H9 (cell line): ENCODE data around the gene CCPG1. TPM values are rescaled to one million over a fixed set of nuclear protein-coding genes. Genes with fewer than 3 reads are reported as not detected.

ENCODE experiments used
- DNase-seq: peaks from one replicate; pipeline ENCODE4 v3.0.0-alpha.2; 2017
- H2AFZ ChIP-seq: one replicate; pipeline ENCODE4 v1.6.1; 2013; ENCODE audit warnings: mild to moderate bottlenecking, low read length, control low read depth, moderate library complexity
- H2AK5ac ChIP-seq: 2 replicates; pipeline ENCODE4 v1.6.1; 2013; ENCODE audit warnings: low read length, control low read depth, mixed read lengths; ENCODE audit not compliant: insufficient read length
- H2BK120ac ChIP-seq: one replicate; pipeline ENCODE4 v1.6.1; 2013; ENCODE audit warnings: low read depth, mild to moderate bottlenecking, low read length, control low read depth, inconsistent platforms; ENCODE audit not compliant: poor library complexity, severe bottlenecking
- H2BK12ac ChIP-seq: 2 replicates; pipeline ENCODE4 v1.6.1; 2013; ENCODE audit warnings: low read length, control low read depth, mixed read lengths, low read depth; ENCODE audit not compliant: insufficient read length
- H2BK15ac ChIP-seq: 2 replicates; pipeline ENCODE4 v1.6.1; 2013; ENCODE audit warnings: low read depth, low read length, control low read depth
- H2BK20ac ChIP-seq: one replicate; pipeline ENCODE4 v1.6.1; 2013; ENCODE audit warnings: low read depth, mild to moderate bottlenecking, low read length, control low read depth, inconsistent platforms; ENCODE audit not compliant: poor library complexity, severe bottlenecking
- H2BK5ac ChIP-seq: 2 replicates; pipeline ENCODE4 v1.6.1; 2013; ENCODE audit warnings: low read length, control low read depth, mixed read lengths; ENCODE audit not compliant: insufficient read length
- H3K14ac ChIP-seq: 2 replicates; pipeline ENCODE4 v1.6.1; 2013; ENCODE audit warnings: low read length, control low read depth; ENCODE audit not compliant: insufficient read depth
- H3K18ac ChIP-seq: 2 replicates; pipeline ENCODE4 v1.6.1; 2013; ENCODE audit warnings: low read depth, mild to moderate bottlenecking, mixed read lengths, low read length, control low read depth; ENCODE audit not compliant: insufficient read length
- H3K23ac ChIP-seq: 2 replicates; pipeline ENCODE4 v1.6.1; 2013; ENCODE audit warnings: low read length, control low read depth, mixed read lengths, low read depth; ENCODE audit not compliant: insufficient read length
- H3K23me2 ChIP-seq: 2 replicates; pipeline ENCODE4 v1.6.1; 2013; ENCODE audit warnings: low read depth, mild to moderate bottlenecking, mixed read lengths, low read length, control low read depth; ENCODE audit not compliant: insufficient read length, poor library complexity, severe bottlenecking
- H3K27ac ChIP-seq: 2 replicates; pipeline ENCODE4 v1.5.1; 2013; ENCODE audit warnings: low read length, control low read depth, mixed read lengths, low read depth; ENCODE audit not compliant: insufficient read length
- H3K27me3 ChIP-seq: 2 replicates; pipeline ENCODE4 v1.6.1; 2013; ENCODE audit warnings: low read length, control low read depth, inconsistent platforms; ENCODE audit not compliant: insufficient read depth
- H3K4ac ChIP-seq: 2 replicates; pipeline ENCODE4 v1.6.1; 2013; ENCODE audit warnings: low read depth, mild to moderate bottlenecking, control low read depth, inconsistent platforms, low read length, moderate library complexity
- H3K4me1 ChIP-seq: 2 replicates; pipeline ENCODE4 v1.6.1; 2013; ENCODE audit warnings: low read length, control low read depth, inconsistent platforms; ENCODE audit not compliant: insufficient read depth
- H3K4me2 ChIP-seq: 2 replicates; pipeline ENCODE4 v1.6.1; 2013; ENCODE audit warnings: low read length, control low read depth, mixed read lengths; ENCODE audit not compliant: insufficient read length, insufficient read depth
- H3K56ac ChIP-seq: 2 replicates; pipeline ENCODE4 v1.6.1; 2013; ENCODE audit warnings: low read depth, mild to moderate bottlenecking, mixed read lengths, low read length, control low read depth; ENCODE audit not compliant: insufficient read length
- H3K79me1 ChIP-seq: 2 replicates; pipeline ENCODE4 v1.6.1; 2013; ENCODE audit warnings: low read depth, mild to moderate bottlenecking, moderate library complexity, low read length, control low read depth, inconsistent platforms; ENCODE audit not compliant: insufficient read depth, poor library complexity, severe bottlenecking
- H3K79me2 ChIP-seq: 2 replicates; pipeline ENCODE4 v1.6.1; 2013; ENCODE audit warnings: low read length, control low read depth, inconsistent platforms; ENCODE audit not compliant: insufficient read depth
- H3K9ac ChIP-seq: 2 replicates; pipeline ENCODE4 v1.6.1; 2013; ENCODE audit warnings: low read length, control low read depth, mixed read lengths; ENCODE audit not compliant: insufficient read length; ENCODE audit errors: extremely low read depth
- H3K9me3 ChIP-seq: one replicate; pipeline ENCODE4 v1.6.1; 2013; ENCODE audit warnings: low read depth, low read length, inconsistent platforms; ENCODE audit not compliant: control insufficient read depth
- H3T11ph ChIP-seq: one replicate; pipeline ENCODE4 v1.6.1; 2013; ENCODE audit warnings: mild to moderate bottlenecking, low read length, control low read depth, inconsistent platforms
- H4K20me1 ChIP-seq: one replicate; pipeline ENCODE4 v1.6.1; 2013; ENCODE audit not compliant: control insufficient read depth, insufficient read length, insufficient read depth
- H4K5ac ChIP-seq: 2 replicates; pipeline ENCODE4 v1.6.1; 2013; ENCODE audit warnings: low read depth, mild to moderate bottlenecking, mixed read lengths, low read length, control low read depth; ENCODE audit not compliant: insufficient read length
- H4K8ac ChIP-seq: replicated peaks from 2 replicates; pipeline ENCODE4 v1.6.1; 2013; ENCODE audit warnings: low read length, control low read depth, mixed read lengths, low read depth; ENCODE audit not compliant: insufficient read length
- H4K91ac ChIP-seq: 2 replicates; pipeline ENCODE4 v1.6.1; 2013; ENCODE audit warnings: low read depth, mild to moderate bottlenecking, moderate library complexity, mixed read lengths, low read length, control low read depth; ENCODE audit not compliant: insufficient read length
- H3K27ac Mint-ChIP-seq, 3 experiments: 2 replicates in 2 of 3; 3 replicates in 1 of 3; pipeline ENCODE4 v1.8.0; 2020 to 2021; ENCODE audit warnings: mixed read lengths in 3 of 3, mild to moderate bottlenecking in 1 of 3, moderate library complexity in 1 of 3
- H3K27me3 Mint-ChIP-seq: 2 replicates; pipeline ENCODE4 v1.8.0; 2021; ENCODE audit warnings: low read depth, mild to moderate bottlenecking, moderate library complexity, mixed read lengths
- H3K36me3 Mint-ChIP-seq, 3 experiments: 2 replicates in 2 of 3; 3 replicates in 1 of 3; pipeline ENCODE4 v1.8.0; 2020 to 2021; ENCODE audit warnings: low read depth in 3 of 3, mixed read lengths in 3 of 3; ENCODE audit not compliant: insufficient read depth in 1 of 3
- H3K4me1 Mint-ChIP-seq, 2 experiments: 2 replicates each; pipeline ENCODE4 v1.8.0; 2020; ENCODE audit warnings: mixed read lengths in 2 of 2
- H3K4me3 Mint-ChIP-seq, 2 experiments: 2 replicates in 1 of 2; 3 replicates in 1 of 2; pipeline ENCODE4 v1.8.0; 2020 to 2021; ENCODE audit warnings: mild to moderate bottlenecking in 2 of 2, mixed read lengths in 2 of 2, moderate library complexity in 1 of 2
- H3K9me3 Mint-ChIP-seq, 2 experiments: 2 replicates in 1 of 2; 3 replicates in 1 of 2; pipeline ENCODE4 v1.8.0; 2020; ENCODE audit warnings: mild to moderate bottlenecking in 2 of 2, mixed read lengths in 2 of 2, moderate library complexity in 1 of 2
- WGBS: extraction: QIAGEN DNeasy Blood & Tissue Kit; methylation state at CpG from one replicate; pipeline ENCODE4 v1.1.7; 2013; ENCODE audit warnings: missing lambda C conversion rate, low lambda C conversion rate, mixed read lengths; ENCODE audit not compliant: insufficient read length; ENCODE audit errors: extremely low coverage; 5-methylcytosine and 5-hydroxymethylcytosine counted together
- long read RNA-seq: library from polyadenylated mRNA; unstranded; transcript quantifications from one replicate; pipeline ENCODE4 v2.0.0, GENCODE V29; 2020
- total RNA-seq: library from RNA; stranded (reverse); gene quantifications from 2 replicates; pipeline ENCODE4 v1.2.1, GENCODE V29; 2021
- TF ChIP-seq, protein P1 (sequence below): fragments of 200-600 bp; sonication (generic); conservative IDR thresholded peaks from 3 replicates; pipeline ENCODE4 v1.8.0; 2021; ENCODE audit warnings: antibody characterized with exemption, mild to moderate bottlenecking

Gene CCPG1, protein sequence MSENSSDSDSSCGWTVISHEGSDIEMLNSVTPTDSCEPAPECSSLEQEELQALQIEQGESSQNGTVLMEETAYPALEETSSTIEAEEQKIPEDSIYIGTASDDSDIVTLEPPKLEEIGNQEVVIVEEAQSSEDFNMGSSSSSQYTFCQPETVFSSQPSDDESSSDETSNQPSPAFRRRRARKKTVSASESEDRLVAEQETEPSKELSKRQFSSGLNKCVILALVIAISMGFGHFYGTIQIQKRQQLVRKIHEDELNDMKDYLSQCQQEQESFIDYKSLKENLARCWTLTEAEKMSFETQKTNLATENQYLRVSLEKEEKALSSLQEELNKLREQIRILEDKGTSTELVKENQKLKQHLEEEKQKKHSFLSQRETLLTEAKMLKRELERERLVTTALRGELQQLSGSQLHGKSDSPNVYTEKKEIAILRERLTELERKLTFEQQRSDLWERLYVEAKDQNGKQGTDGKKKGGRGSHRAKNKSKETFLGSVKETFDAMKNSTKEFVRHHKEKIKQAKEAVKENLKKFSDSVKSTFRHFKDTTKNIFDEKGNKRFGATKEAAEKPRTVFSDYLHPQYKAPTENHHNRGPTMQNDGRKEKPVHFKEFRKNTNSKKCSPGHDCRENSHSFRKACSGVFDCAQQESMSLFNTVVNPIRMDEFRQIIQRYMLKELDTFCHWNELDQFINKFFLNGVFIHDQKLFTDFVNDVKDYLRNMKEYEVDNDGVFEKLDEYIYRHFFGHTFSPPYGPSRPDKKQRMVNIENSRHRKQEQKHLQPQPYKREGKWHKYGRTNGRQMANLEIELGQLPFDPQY
- total RNA-seq = 9.0 and 9.3 TPM in 2 replicates
- long read RNA-seq, full-length matches to known transcripts = 66 of 71 reads
- long read RNA-seq, partial matches to known transcripts = 0 of 71 reads
- long read RNA-seq, other reads (novel, unspliced or antisense) = 5 of 71 reads

DNA sequence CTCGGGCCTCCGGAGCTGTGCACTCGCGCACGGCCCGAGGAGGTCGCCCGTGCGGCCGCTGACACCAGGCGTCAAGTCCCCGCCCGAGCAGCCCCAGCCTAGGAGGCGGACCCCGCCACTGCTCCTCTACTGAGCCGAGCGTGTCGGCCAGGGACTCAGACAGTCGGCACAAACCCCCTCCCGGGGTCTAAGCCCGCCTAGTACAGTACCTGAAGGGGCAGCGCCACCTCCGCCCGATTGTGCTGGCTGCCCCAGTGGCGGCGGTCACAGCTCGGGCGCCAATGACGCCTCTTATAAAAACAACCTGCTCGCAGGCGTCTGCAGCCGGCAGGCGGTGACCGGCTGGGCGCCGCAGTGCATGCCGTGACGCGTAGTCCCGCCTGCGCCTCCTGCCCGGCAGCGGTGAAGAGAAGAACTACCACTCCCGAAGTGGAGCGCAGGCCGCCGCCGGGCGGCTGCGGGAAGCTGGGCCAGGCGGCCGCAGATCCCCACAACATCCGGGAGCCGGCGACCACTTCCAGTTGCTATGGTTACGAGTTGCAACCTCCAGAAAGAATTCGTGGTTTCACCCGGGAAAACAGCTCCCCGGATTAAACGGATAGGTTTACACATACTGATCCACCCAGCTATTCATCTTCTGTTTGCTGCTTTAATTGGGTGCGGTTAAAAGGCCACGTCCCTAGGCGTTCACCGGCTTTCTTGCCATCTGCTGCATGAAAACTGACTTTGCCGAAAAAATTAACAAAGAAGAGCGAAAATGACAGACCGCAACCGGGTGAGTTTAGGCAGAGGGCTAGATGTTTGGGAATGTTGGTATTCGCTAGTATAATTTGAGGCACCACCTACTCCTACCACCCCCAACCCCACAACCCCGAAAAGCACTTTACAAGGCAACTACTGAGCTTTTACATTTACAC is at the start of gene CCPG1, which contains the start of gene PIERCE2:
Gene CCPG1 (minus strand): TSS at position 348 of the 917 bp plus-strand sequence. CDS start 18,935 bp downstream, outside the sequence.
Gene PIERCE2 (plus strand): TSS at position 484 of the 917 bp plus-strand sequence. CDS start 274 bp downstream, at position 758.
- DNase-seq = peak; percentile 97
- Mint-ChIP-seq H3K36me3 (no peaks in the 10 kb centered on the region), H3K27ac (peak within 1 kb of the TSS; percentile 93 to 98 (median 97); a peak in 6 of 7 replicates), H3K4me3 (peak within 1 kb of the TSS; percentile 80 to 94), H3K4me1 (peaks cover 4% of the 10 kb centered on the region in 2 experiments), H3K27me3 (no peaks in the 10 kb centered on the region), H3K9me3 (no peaks in the 10 kb centered on the region)
- peaks cover 3% of the 10 kb centered on the region for H3K23me2 ChIP-seq
- no peak within 1 kb of the TSS for H3K18ac ChIP-seq
- H4K8ac ChIP-seq = no peak within 1 kb of the TSS
- no peak within 1 kb of the TSS for H2BK120ac ChIP-seq
- H4K5ac ChIP-seq = no peak within 1 kb of the TSS
- no peak within 1 kb of the TSS for H2BK15ac ChIP-seq
- H3K9ac ChIP-seq = peak within 1 kb of the TSS; percentile 72
- H3K14ac ChIP-seq = peak within 1 kb of the TSS; percentile 81; the same call in 1 of the 2 replicates
- peak within 1 kb of the TSS; percentile 27 for H2AFZ ChIP-seq
- no peak within 1 kb of the TSS for H2AK5ac ChIP-seq
- WGBS = no CpG with 5 or more reads among the region's 70 CpGs
- H3K23ac ChIP-seq = no peak within 1 kb of the TSS
- H2BK12ac ChIP-seq = no peak within 1 kb of the TSS
- H3T11ph ChIP-seq = no peak within 1 kb of the TSS
- no peak within 1 kb of the TSS for H3K27ac ChIP-seq
- no peak within 1 kb of the TSS for H2BK20ac ChIP-seq
- H3K79me1 ChIP-seq = no peaks in the 10 kb centered on the region
- no peak within 1 kb of the TSS for H2BK5ac ChIP-seq
- H4K91ac ChIP-seq = no peak within 1 kb of the TSS
- no peak within 1 kb of the TSS for H3K56ac ChIP-seq
- H3K4me1 ChIP-seq = no peaks in the 10 kb centered on the region
- H4K20me1 ChIP-seq = no peaks in the 10 kb centered on the region
- peak within 1 kb of the TSS; percentile 90 for H3K4me2 ChIP-seq
- no peaks in the 10 kb centered on the region for H3K27me3 ChIP-seq
- TF ChIP-seq, protein P1, sequence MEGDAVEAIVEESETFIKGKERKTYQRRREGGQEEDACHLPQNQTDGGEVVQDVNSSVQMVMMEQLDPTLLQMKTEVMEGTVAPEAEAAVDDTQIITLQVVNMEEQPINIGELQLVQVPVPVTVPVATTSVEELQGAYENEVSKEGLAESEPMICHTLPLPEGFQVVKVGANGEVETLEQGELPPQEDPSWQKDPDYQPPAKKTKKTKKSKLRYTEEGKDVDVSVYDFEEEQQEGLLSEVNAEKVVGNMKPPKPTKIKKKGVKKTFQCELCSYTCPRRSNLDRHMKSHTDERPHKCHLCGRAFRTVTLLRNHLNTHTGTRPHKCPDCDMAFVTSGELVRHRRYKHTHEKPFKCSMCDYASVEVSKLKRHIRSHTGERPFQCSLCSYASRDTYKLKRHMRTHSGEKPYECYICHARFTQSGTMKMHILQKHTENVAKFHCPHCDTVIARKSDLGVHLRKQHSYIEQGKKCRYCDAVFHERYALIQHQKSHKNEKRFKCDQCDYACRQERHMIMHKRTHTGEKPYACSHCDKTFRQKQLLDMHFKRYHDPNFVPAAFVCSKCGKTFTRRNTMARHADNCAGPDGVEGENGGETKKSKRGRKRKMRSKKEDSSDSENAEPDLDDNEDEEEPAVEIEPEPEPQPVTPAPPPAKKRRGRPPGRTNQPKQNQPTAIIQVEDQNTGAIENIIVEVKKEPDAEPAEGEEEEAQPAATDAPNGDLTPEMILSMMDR = peak; percentile 73
- H3K79me2 ChIP-seq = no peaks in the 10 kb centered on the region
- H3K9me3 ChIP-seq = no peaks in the 10 kb centered on the region
- no peak within 1 kb of the TSS for H3K4ac ChIP-seq
